DOHH2 (cell line): ENCODE results near the gene TTLL9.
A peak's percentile ranks its signal among the peaks of the same experiment; 100 is the strongest.

ENCODE experiments used
- CTCF ChIP-seq: fragments of 200-600 bp; sonication (generic); IDR thresholded peaks from one replicate; pipeline ENCODE4 v1.5.1; 2014; ENCODE audit warnings: antibody characterized with exemption, mild to moderate bottlenecking, low read depth, low read length; ENCODE audit not compliant: poor library complexity, severe bottlenecking
- EZH2phosphoT487 ChIP-seq: fragments of 200-600 bp; sonication (generic); IDR thresholded peaks from 2 replicates; pipeline ENCODE4 v1.6.1; 2017; ENCODE audit warnings: borderline replicate concordance, mild to moderate bottlenecking, antibody characterized with exemption, low read length, moderate library complexity, mixed read lengths

DNA sequence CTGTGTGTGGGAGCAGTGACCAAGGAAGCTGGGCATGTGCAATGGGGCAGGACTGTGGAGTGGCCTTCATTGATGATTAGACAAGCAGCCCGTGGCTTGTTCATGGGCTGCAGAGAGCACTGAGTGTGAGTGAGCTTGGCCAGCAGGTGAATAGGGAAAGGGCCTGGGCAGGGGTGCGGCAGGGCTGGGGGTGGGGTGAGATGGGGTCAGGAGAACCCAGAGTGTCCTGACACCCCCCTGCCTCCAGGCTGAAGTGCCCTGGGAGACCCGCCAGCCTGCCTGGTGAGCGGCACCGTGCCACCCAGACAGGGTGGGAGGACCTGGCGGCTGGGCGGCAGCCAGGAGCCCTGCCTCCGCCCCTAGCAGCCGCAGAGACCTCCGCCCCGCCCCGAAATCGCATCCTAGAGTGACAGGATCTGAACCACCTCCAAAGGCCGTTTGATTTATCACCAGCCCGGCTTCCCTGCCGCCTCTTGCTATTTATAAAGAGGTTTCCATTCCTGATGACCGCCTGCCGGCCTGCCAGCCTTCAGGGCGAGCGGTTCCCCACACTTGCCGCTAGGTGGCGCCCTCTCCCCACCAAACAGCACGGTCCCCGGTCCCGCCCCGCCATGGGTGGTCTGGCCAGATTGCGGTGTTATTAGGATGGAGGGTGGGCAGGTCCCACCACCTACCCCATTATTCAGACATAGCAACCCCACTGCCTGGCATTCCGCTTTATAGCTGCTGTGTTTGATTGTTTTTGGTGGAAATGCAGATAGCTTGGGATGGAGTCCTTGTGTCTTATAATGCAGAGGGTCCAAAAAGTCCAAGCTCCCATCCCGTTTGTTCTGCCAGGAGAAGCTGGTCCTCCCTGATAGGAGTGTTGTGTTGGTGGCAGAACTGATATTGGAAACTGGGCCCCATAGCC, 47.8 kb upstream of the TTLL9 start:
- TF ChIP-seq CTCF (peak; percentile 98), EZH2phosphoT487 (no peak)
